Measurements from ENCODE around the gene MAPK8IP1.

MAPK8IP1 gene

GRCh38 chr11:45933846-45934579, 48.6 kb downstream of the MAPK8IP1 start:
- TF ChIP-seq, protein P1, sequence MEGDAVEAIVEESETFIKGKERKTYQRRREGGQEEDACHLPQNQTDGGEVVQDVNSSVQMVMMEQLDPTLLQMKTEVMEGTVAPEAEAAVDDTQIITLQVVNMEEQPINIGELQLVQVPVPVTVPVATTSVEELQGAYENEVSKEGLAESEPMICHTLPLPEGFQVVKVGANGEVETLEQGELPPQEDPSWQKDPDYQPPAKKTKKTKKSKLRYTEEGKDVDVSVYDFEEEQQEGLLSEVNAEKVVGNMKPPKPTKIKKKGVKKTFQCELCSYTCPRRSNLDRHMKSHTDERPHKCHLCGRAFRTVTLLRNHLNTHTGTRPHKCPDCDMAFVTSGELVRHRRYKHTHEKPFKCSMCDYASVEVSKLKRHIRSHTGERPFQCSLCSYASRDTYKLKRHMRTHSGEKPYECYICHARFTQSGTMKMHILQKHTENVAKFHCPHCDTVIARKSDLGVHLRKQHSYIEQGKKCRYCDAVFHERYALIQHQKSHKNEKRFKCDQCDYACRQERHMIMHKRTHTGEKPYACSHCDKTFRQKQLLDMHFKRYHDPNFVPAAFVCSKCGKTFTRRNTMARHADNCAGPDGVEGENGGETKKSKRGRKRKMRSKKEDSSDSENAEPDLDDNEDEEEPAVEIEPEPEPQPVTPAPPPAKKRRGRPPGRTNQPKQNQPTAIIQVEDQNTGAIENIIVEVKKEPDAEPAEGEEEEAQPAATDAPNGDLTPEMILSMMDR (IDR thresholded peaks at IDR 0.05; ENCODE audit: extremely low read depth, insufficient read depth, missing control alignments), result no peak
- in situ Hi-C loops (cut with MboI; ENCODE audit: low pct_unique_long_range_greater_than_20kb, low sequenced_read_pairs, unreplicated experiment), result no loop called here
- DNase-seq (ENCODE audit: low spot score), result no peak

- TF ChIP-seq, protein P1 (IDR thresholded peaks at IDR 0.05; ENCODE audit: extremely low read depth, insufficient read depth, missing control alignments), result no peak
- no peak for DNase-seq (ENCODE audit: low spot score)
- in situ Hi-C loops (cut with MboI; ENCODE audit: low pct_unique_long_range_greater_than_20kb, low sequenced_read_pairs, unreplicated experiment), result no loop called here
Observed at GRCh38 chr11:45934580-45935318, 49.3 kb downstream of the MAPK8IP1 start.

- no peak for DNase-seq (ENCODE audit: low spot score)
- TF ChIP-seq, protein P1 (IDR thresholded peaks at IDR 0.05; ENCODE audit: extremely low read depth, insufficient read depth, missing control alignments), result no peak
Observed at GRCh38 chr11:45935349-45936064, 50.1 kb downstream of the MAPK8IP1 start.

DNA sequence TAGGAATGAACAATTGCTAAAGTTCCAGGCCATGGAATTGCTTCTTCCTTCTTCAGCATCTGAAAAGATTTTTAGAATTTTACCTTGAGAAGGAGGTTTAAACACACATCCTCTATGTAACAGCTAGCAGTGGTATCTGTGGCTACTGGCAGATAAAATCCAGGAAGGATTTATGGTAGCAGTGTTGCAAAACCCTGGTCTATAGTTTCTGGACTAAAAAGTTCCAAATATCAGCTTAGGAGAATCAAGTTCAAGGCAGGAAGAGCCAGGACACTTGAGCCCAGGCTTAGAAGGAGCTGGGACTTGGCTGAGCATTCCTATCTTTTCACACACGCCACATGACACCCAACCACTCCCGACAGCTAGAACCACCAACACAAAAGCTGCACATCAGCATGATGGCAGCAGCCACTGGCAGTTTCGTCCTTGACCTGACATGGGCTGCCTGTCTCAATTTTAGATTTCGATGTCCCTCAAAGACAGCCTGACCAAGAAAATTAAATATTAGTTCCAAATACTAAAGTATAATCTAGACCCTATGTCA, 51.1 kb downstream of the MAPK8IP1 start:
- TF ChIP-seq, protein P1 (IDR thresholded peaks at IDR 0.05; ENCODE audit: extremely low read depth, insufficient read depth, missing control alignments), result no peak
- DNase-seq (ENCODE audit: low spot score), result no peak
- in situ Hi-C loops (cut with MboI; ENCODE audit: low pct_unique_long_range_greater_than_20kb, low sequenced_read_pairs, unreplicated experiment), result no loop called here

More at GRCh38 chr11:45935349-45936064, 50.1 kb downstream of the MAPK8IP1 start:
- in situ Hi-C loops (cut with MboI; ENCODE audit: low pct_unique_long_range_greater_than_20kb, low sequenced_read_pairs, unreplicated experiment), result no loop called here

GRCh38 chr11:45937916-45938315, 52.5 kb downstream of the MAPK8IP1 start:
- no peak for DNase-seq (ENCODE audit: low spot score)
- in situ Hi-C loops (cut with MboI; ENCODE audit: low pct_unique_long_range_greater_than_20kb, low sequenced_read_pairs, unreplicated experiment), result no loop called here
- TF ChIP-seq, protein P1 (IDR thresholded peaks at IDR 0.05; ENCODE audit: extremely low read depth, insufficient read depth, missing control alignments), result no peak

- in situ Hi-C loops (cut with MboI; ENCODE audit: low pct_unique_long_range_greater_than_20kb, low sequenced_read_pairs, unreplicated experiment), result no loop called here
- no peak for DNase-seq (ENCODE audit: low spot score)
- TF ChIP-seq, protein P1 (IDR thresholded peaks at IDR 0.05; ENCODE audit: extremely low read depth, insufficient read depth, missing control alignments), result no peak
Observed at GRCh38 chr11:45939836-45940235, 54.4 kb downstream of the MAPK8IP1 start.
